Measurements from ENCODE around the gene MND1.

DNA sequence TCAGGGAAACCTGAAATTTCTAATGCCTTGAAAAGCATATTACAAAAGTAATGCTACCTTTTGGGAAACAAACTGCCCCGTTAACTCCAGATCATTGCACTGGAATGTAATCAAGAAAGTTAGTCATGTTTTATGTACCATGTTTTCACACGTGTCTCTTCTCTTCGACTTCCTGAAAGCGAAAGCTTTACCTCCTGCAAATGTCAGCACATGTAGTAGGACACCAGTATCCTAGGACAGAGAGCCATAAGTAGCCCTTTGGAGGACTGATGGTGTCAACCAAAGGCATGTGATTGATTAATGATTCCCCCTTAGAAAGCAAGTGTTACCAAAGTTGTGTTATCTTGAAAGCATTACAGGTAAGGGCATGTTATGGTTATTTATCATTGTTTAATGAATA lies 8.8 kb upstream of the MND1 start:
- TF ChIP-seq CSDC2 (CRISPR knock-in tag; IDR thresholded peaks at IDR 0.05): no peak
- TF ChIP-seq ZNF8 (CRISPR knock-in tag; IDR thresholded peaks at IDR 0.05): no peak
- no peak for TF ChIP-seq SNAI2 (CRISPR knock-in tag; IDR thresholded peaks at IDR 0.05)
